HL-60/S4 (cell line): ENCODE measurements around the gene ACSS1.

Experiments
- in situ Hi-C: fragments of 300-500 bp; cut with MboI; formaldehyde crosslinking; loops from 2 replicates; pipeline ENCODE4 v1.14.3; 2022; ENCODE audit warnings: low sequenced_read_pairs

The ACSS1 gene

GRCh38 chr20:25079171-25079570, 21.2 kb upstream of the ACSS1 start:
- in situ Hi-C loops: no loop called here

GRCh38 chr20:25078662-25079061, 20.7 kb upstream of the ACSS1 start:
- in situ Hi-C loops: no loop called here

DNA sequence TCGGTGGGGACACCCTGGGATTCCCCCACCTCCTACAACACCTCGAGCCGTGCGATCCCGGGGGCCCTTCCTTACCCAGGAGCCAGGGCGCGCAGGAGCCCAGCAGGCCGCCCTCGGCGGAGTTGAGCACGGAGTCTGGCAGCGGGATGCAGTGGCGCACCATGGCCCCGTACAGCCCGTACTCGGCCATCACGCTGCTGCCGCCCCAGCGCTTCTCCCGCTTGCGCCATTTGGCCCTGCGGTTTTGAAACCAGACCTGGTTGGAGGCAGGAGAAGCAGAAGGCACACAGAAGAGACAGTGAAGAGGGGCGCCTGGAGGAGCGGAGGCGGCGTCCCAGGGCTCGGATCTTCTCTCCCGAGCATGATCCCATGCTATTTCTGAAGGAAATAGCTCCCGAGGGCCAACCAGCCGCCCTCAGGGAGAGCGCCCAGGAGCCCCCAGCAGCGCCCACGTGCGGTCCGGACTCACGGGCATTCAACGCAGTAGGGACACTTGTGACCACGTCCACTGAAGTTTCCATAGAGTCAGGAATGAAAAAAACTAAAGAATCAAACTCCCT, 19.8 kb upstream of the ACSS1 start:
- in situ Hi-C loops: no loop called here

- in situ Hi-C loops: no loop called here
Measured at GRCh38 chr20:25076731-25077609, 19.0 kb upstream of the ACSS1 start.

DNA sequence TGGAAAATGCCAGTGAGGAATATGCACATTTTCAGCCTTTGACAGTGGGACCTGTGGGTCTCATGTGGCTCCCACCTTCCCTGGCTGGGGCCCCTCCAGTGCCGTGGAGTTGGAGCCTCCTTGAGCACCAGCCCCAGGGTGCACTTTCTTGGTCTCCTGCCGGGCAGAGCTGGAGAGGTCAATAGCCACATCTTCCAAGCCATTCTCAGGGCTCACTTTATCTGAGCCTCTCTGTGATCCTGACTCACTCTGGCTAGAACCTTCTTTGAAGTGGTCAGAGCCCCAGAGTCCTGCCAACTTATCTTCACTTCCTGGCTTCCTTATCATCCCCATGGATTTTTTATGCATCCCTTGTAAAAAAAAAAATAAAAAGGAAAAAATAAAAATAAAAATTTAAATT, 18.3 kb upstream of the ACSS1 start:
- in situ Hi-C loops: no loop called here

- in situ Hi-C loops: loop anchor here (25.0 kb wide), 1 partner anchor 161 kb away; no protein-coding TSS in a partner anchor
Measured at GRCh38 chr20:25073544-25073943, 15.6 kb upstream of the ACSS1 start.

DNA sequence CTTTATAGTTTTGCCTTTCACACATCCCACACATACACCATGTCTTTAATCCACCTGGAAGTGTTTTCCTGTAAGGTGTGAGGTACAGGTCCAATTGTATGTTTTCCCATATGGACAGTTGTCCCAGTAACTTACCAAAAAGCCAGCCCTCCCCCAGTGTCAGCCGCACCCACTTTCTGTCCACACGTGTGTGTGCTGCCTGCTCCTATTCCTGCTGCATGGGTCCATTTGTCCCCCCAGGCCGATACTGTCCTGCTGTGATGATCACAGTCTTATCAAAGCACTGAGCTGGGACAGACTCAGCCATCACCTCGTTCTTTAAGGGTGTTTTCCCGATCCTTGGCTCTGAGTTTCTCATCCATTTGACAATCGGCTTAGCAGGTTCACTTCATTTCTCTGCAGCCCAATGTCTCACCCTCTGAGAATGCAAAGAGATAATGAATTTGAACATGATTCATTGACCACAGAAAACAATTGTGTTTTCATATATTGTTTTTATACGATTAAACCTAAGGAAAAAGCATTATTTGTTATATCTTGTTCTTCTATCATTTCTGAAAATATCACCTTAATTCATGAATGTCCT, 14.4 kb upstream of the ACSS1 start:
- in situ Hi-C loops: loop anchor here (25.0 kb wide), 1 partner anchor 160 kb away; no protein-coding TSS in a partner anchor

DNA sequence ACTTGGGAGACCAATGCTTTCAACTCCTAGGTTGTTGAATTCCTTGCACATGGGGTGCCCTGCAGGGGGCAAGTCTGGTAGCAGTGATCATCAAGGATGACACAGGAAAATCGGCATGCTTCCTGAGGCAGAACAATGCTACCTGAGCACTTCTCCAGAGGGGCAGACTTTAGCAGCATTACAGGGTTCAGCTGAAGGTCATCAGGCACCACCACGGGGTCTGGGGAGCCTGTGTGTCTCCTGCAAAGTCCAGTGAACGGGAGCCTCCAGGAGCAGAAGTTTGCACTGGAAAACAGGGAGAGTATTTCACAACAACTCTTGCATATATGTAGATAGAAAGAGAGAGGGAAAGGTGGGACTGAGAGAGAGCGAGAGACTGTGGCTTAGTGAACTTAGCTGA, 13.8 kb upstream of the ACSS1 start:
- in situ Hi-C loops: loop anchor here (25.0 kb wide), 1 partner anchor 159 kb away; no protein-coding TSS in a partner anchor

DNA sequence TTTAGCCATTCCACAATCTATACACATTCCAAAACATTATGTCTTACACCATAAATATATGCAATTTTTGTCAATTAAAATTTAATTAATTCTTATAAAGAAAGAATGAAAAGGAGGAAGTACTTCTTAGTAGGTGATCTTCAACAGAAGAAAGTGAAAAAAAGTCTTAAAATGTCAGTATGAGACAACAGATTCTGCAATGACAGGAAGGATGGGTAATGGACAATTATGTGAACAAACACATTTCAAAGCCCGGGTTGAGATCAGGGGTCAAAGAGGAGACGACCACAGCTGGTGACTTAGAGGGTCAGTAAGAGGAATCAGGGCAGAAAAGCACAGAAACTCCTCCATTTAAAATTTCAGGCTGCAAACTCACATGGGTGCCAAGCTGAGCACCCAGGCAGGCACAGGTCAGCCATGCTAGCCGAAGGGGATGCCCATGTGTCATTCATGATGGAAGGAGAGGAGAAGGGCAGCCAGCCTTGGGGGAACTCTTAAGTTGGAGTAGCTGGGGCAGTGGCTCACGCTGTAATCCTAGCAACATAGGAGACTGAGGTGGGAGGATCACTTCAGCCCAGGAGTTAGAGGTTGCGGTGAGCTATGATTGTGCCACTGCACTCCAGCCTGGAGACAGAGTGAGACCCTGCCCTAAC, 13.0 kb upstream of the ACSS1 start:
- in situ Hi-C loops: loop anchor here (25.0 kb wide), 1 partner anchor 159 kb away; no protein-coding TSS in a partner anchor

DNA sequence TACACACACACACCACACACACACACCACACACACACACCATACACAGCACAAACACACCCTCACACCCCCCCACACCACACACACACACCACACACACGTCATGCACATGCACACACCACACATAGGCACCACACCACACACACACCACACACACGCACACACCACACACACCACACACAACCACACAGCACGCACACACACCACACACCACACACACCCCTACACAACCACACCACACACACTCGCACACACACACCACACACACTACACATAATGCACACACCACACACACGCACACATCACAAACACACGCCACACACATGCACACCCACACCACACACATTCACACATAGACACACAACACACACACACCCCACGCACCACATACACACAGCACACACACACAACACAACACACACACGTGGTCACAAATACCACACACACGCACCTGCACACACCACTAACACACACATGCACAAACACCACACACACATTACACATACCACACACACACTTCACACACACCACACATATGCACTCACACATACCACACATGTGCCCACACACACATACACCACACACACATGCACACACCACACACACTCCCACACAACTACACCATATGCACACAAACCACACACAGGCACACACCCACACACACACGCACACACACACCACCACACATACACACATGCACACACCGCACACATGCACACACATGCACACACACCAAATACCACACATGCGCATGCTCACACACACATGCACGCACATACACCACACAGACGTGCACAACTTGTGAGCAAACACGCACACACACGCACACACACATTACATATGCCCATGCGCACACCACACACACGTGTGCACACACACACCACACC, 9.4 kb upstream of the ACSS1 start:
- in situ Hi-C loops: loop anchor here (25.0 kb wide), 1 partner anchor 155 kb away; no protein-coding TSS in a partner anchor

DNA sequence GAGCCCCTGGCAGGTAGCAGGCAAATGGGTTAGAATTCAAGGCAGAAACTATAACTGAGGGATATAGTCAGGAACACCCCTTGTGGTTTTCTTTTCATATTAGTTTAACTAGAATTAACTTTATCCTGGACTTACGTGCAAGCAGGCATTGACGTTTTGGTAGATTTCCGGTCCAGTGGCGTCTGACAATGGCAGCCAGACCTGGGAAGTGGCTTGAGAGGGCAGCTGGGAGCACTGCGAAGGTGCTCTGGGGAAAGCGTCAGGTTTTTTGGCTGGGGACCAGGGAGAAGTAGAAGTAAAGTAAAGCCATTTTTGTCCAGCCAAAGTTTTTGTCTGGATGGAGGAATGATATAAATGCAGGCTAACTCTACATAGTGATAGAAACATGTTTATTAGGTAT, 8.4 kb upstream of the ACSS1 start:
- in situ Hi-C loops: loop anchor here (25.0 kb wide), 1 partner anchor 154 kb away; no protein-coding TSS in a partner anchor

GRCh38 chr20:25065625-25066338, 7.8 kb upstream of the ACSS1 start:
- in situ Hi-C loops: loop anchor here (25.0 kb wide), 1 partner anchor 153 kb away; no protein-coding TSS in a partner anchor

DNA sequence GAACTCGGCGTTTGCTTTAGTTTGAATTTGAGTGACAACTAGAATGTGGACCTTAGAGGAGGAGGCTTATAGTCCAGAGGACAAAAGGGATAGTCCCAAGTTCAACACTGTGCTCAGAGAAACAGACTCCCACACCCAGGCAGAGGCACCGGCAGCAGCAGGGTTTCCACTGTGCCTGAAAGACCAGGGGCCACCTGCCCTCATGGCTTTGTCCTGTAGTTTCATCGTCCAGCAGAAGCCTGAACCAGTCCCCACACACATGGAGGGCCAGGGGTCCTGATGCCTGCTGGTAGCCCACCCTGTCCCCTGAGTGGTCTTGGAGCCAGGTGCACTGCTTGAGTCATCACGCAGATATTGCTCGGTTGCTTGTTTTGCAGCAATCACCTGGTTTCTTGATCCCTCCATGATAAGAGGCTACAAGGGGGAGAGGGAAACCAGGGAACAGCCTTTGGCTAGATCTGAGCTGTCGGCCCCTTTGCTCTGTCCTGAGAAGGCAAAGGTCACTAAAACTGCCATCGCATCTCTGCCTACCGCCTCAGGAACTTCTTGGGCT, 7.2 kb upstream of the ACSS1 start:
- in situ Hi-C loops: loop anchor here (25.0 kb wide), 1 partner anchor 153 kb away; no protein-coding TSS in a partner anchor

GRCh38 chr20:25064561-25065071, 6.7 kb upstream of the ACSS1 start:
- in situ Hi-C loops: loop anchor here (5.0 to 25.0 kb wide), 2 partner anchors 57 to 152 kb away; no protein-coding TSS in a partner anchor

DNA sequence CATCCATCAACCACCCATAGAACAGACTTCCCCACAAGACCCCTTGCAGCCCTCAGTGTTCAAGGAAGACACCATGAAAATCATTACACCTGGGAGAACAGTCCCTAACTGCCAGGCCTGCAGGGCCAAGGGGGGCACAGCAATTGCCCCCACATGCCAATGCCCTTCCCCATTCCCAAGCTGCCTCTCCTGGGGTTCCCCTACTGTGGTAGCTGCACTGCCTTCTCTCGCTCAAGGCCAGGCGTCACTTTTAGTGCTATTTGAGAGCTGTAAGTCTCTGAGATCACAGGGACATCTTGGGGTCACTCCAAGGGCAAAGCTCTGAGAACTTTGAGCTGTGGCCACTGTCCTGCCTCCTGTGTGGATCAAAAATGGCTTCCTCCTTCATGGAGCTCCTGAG, 6.0 kb upstream of the ACSS1 start:
- in situ Hi-C loops: loop anchor here (5.0 to 25.0 kb wide), 2 partner anchors 57 to 152 kb away; no protein-coding TSS in a partner anchor

- in situ Hi-C loops: loop anchor here (5.0 to 25.0 kb wide), 2 partner anchors 56 to 151 kb away; no protein-coding TSS in a partner anchor
Measured at GRCh38 chr20:25063546-25063945, 5.6 kb upstream of the ACSS1 start.

- in situ Hi-C loops: loop anchor here (5.0 to 25.0 kb wide), 2 partner anchors 56 to 151 kb away; no protein-coding TSS in a partner anchor
Measured at GRCh38 chr20:25062841-25063240, 4.9 kb upstream of the ACSS1 start.

GRCh38 chr20:25061821-25062530, 4.0 kb upstream of the ACSS1 start:
- in situ Hi-C loops: loop anchor here (5.0 to 25.0 kb wide), 2 partner anchors 55 to 150 kb away; no protein-coding TSS in a partner anchor
